K562 (cell line): Measurements from ENCODE around the gene TTC38.

Experiments
- CBX1 ChIP-seq: sonication (generic); IDR thresholded peaks from 2 replicates; pipeline ENCODE4 v1.6.1; 2016; ENCODE audit warnings: antibody characterized with exemption, low read depth, mild to moderate bottlenecking
- CUX1 ChIP-seq: fragments of 200-800 bp; sonication (Bioruptor generic); IDR thresholded peaks from 2 replicates; pipeline ENCODE4 v1.6.1; 2016; ENCODE audit warnings: missing genetic modification characterization, missing compliant biosample characterization
- FOXP4 ChIP-seq: sonication (generic); formaldehyde crosslinking; IDR thresholded peaks from 2 replicates; pipeline ENCODE4 v1.8.0; 2022; ENCODE audit warnings: mild to moderate bottlenecking, missing genetic modification reagents, borderline replicate concordance
- IFI16 ChIP-seq: fragments of 250-450 bp; sonication (Bioruptor Pico); IDR thresholded peaks from 2 replicates; pipeline ENCODE4 v2.1.2; 2022; ENCODE audit warnings: mild to moderate bottlenecking, inconsistent platforms
- ZFP36 ChIP-seq: fragments of 150-350 bp; IDR thresholded peaks from 2 replicates; pipeline ENCODE4 v1.6.1; 2018; ENCODE audit warnings: low read length, low read depth; ENCODE audit not compliant: partially characterized antibody

- no peak for TF ChIP-seq FOXP4
- no peak for TF ChIP-seq IFI16 (CRISPR knock-in tag)
- no peak for TF ChIP-seq CUX1 (CRISPR knock-in tag)
- TF ChIP-seq ZFP36, result no peak
- TF ChIP-seq CBX1, result no peak
Observed at GRCh38 chr22:46267431-46268279, at the start of gene TTC38.
